Trophoblast cell (in vitro differentiated cells and primary cell): ENCODE results near the gene GPBAR1.

Source experiments
- DNase-seq, 2 donors: peaks; one replicate each; pipeline ENCODE4 v3.0.0-alpha.2; 2016
- H2AFZ ChIP-seq: 2 replicates; pipeline ENCODE4 v1.6.1; 2013; ENCODE audit warnings: low read length, moderate library complexity, mild to moderate bottlenecking; ENCODE audit not compliant: insufficient read depth, poor library complexity
- H2AK5ac ChIP-seq: 2 replicates; pipeline ENCODE4 v1.6.1; 2013; ENCODE audit warnings: mild to moderate bottlenecking, low read length
- H2BK120ac ChIP-seq: 2 replicates; pipeline ENCODE4 v1.6.1; 2013; ENCODE audit warnings: low read length, mild to moderate bottlenecking, moderate library complexity; ENCODE audit not compliant: insufficient read depth, poor library complexity
- H2BK12ac ChIP-seq: 2 replicates; pipeline ENCODE4 v1.6.1; 2013; ENCODE audit warnings: mild to moderate bottlenecking, low read length, moderate library complexity
- H2BK5ac ChIP-seq: 2 replicates; pipeline ENCODE4 v1.6.1; 2013; ENCODE audit warnings: low read length, low read depth, moderate library complexity, mild to moderate bottlenecking; ENCODE audit not compliant: poor library complexity
- H3K14ac ChIP-seq: 2 replicates; pipeline ENCODE4 v1.6.1; 2013; ENCODE audit warnings: mild to moderate bottlenecking, low read length
- H3K18ac ChIP-seq: 2 replicates; pipeline ENCODE4 v1.6.1; 2013; ENCODE audit warnings: mild to moderate bottlenecking, low read length
- H3K23ac ChIP-seq: 2 replicates; pipeline ENCODE4 v1.6.1; 2013; ENCODE audit warnings: low read length
- H3K27ac ChIP-seq: 2 replicates; pipeline ENCODE4 v1.5.1; 2013; ENCODE audit warnings: low read depth, mild to moderate bottlenecking, inconsistent platforms, low read length, moderate library complexity
- H3K27me3 ChIP-seq: 2 replicates; pipeline ENCODE4 v1.6.1; 2013; ENCODE audit warnings: inconsistent platforms, mild to moderate bottlenecking, low read length, moderate library complexity; ENCODE audit not compliant: insufficient read depth
- H3K36me3 ChIP-seq, 2 experiments: 1 replicate in 1 of 2; 2 replicates in 1 of 2; pipeline ENCODE4 v1.6.1; 2013; ENCODE audit warnings: low read length in 2 of 2, mild to moderate bottlenecking in 2 of 2, moderate library complexity in 1 of 2; ENCODE audit not compliant: insufficient read depth in 2 of 2, control insufficient read depth in 1 of 2
- H3K4ac ChIP-seq: 2 replicates; pipeline ENCODE4 v1.6.1; 2013; ENCODE audit warnings: low read depth, mild to moderate bottlenecking, low read length, moderate library complexity
- H3K4me1 ChIP-seq, 2 experiments: 1 replicate in 1 of 2; 2 replicates in 1 of 2; pipeline ENCODE4 v1.6.1; 2013; ENCODE audit warnings: low read length in 2 of 2, mild to moderate bottlenecking in 2 of 2, moderate library complexity in 1 of 2; ENCODE audit not compliant: insufficient read depth in 2 of 2, control insufficient read depth in 1 of 2
- H3K4me2 ChIP-seq: 2 replicates; pipeline ENCODE4 v1.6.1; 2013; ENCODE audit warnings: inconsistent platforms, mild to moderate bottlenecking, low read length, moderate library complexity
- H3K4me3 ChIP-seq: 2 replicates; pipeline ENCODE4 v1.5.1; 2013; ENCODE audit warnings: mild to moderate bottlenecking, low read depth, low read length, inconsistent platforms
- H3K79me1 ChIP-seq: one replicate; pipeline ENCODE4 v1.6.1; 2013; ENCODE audit warnings: low read length
- H3K79me2 ChIP-seq: 2 replicates; pipeline ENCODE4 v1.6.1; 2013; ENCODE audit warnings: low read length, mild to moderate bottlenecking; ENCODE audit not compliant: control insufficient read depth, insufficient read depth, poor library complexity
- H3K9ac ChIP-seq: 2 replicates; pipeline ENCODE4 v1.6.1; 2013; ENCODE audit warnings: mild to moderate bottlenecking, low read length
- H3K9me3 ChIP-seq: 2 replicates; pipeline ENCODE4 v1.6.1; 2013; ENCODE audit warnings: low read depth, mild to moderate bottlenecking, control low read depth, inconsistent platforms, low read length; ENCODE audit not compliant: insufficient read depth
- H4K12ac ChIP-seq: 2 replicates; pipeline ENCODE4 v1.6.1; 2013; ENCODE audit warnings: low read depth, mild to moderate bottlenecking, low read length, moderate library complexity
- H4K8ac ChIP-seq: 2 replicates; pipeline ENCODE4 v1.6.1; 2013; ENCODE audit warnings: low read depth, mild to moderate bottlenecking, low read length, moderate library complexity
- H4K91ac ChIP-seq: one replicate; pipeline ENCODE4 v1.6.1; 2013; ENCODE audit warnings: low read depth, mild to moderate bottlenecking, low read length, moderate library complexity
- WGBS: extraction: QIAGEN DNeasy Blood & Tissue Kit; methylation state at CpG from one replicate; pipeline ENCODE4 v1.1.7; 2013; ENCODE audit warnings: missing lambda C conversion rate; ENCODE audit not compliant: insufficient read length, insufficient coverage; ENCODE audit errors: extremely low coverage; 5-methylcytosine and 5-hydroxymethylcytosine counted together

Gene GPBAR1

GRCh38 chr2:218229239-218229638, 31.6 kb upstream of the GPBAR1 start:
- H3K36me3 ChIP-seq = peaks cover 29 to 52% of the 10 kb centered on the region in 2 experiments
- no peak overlapping the region for H2BK120ac ChIP-seq
- no peak overlapping the region for H3K23ac ChIP-seq
- H3K79me1 ChIP-seq = no peaks in the 10 kb centered on the region
- DNase-seq = peak; percentile 65 to 76
- no peaks in the 10 kb centered on the region for H3K79me2 ChIP-seq
- no CpG with 5 or more reads among the region's 3 CpGs for WGBS
- no peak overlapping the region for H3K4me3 ChIP-seq
- no peak overlapping the region for H2BK5ac ChIP-seq
- no peak overlapping the region for H3K4me2 ChIP-seq
- H3K9ac ChIP-seq = no peak overlapping the region
- no peak overlapping the region for H2AK5ac ChIP-seq
- no peak overlapping the region for H4K12ac ChIP-seq
- H3K27me3 ChIP-seq = no peaks in the 10 kb centered on the region
- no peak overlapping the region for H3K27ac ChIP-seq
- no peak overlapping the region for H4K91ac ChIP-seq
- H3K4me1 ChIP-seq = peaks cover 0 to 13% of the 10 kb centered on the region in 2 experiments
- no peak overlapping the region for H2BK12ac ChIP-seq
- H3K4ac ChIP-seq = no peak overlapping the region
- H2AFZ ChIP-seq = no peak overlapping the region
- no peaks in the 10 kb centered on the region for H3K9me3 ChIP-seq
- no peak overlapping the region for H4K8ac ChIP-seq
- H3K14ac ChIP-seq = no peak overlapping the region
- H3K18ac ChIP-seq = no peak overlapping the region

DNA sequence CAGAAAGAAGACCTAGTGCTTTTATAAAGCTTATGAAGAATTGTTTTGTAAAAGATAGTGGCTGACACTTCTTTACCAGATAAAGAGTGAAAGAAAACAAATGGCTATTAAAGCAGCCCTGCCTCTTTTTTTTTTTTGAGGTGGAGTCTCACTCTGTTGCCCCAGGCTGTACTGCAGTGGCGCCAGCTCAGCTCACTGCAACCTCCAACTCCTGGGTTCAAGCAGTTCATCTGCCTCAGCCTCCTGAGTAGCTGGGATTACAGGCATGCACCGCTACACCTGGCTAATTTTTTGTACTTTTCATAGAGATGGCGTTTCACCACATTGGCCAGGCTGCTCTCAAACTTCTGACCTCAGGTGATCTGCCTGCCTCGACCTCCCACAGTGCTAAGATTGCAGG, 31.0 kb upstream of the GPBAR1 start:
- Histone ChIP-seq H3K27me3 (no peaks in the 10 kb centered on the region), H3K4me1 (peaks cover 0 to 13% of the 10 kb centered on the region in 2 experiments), H3K23ac (no peak overlapping the region), H2BK5ac (no peak overlapping the region), H3K4me2 (no peak overlapping the region), H4K91ac (no peak overlapping the region), H3K14ac (no peak overlapping the region), H3K4ac (no peak overlapping the region), H3K79me1 (no peaks in the 10 kb centered on the region), H2BK120ac (no peak overlapping the region), H4K8ac (no peak overlapping the region), H3K36me3 (peaks cover 29 to 49% of the 10 kb centered on the region in 2 experiments), H2AFZ (no peak overlapping the region), H3K4me3 (no peak overlapping the region), H2AK5ac (no peak overlapping the region), H3K9me3 (no peaks in the 10 kb centered on the region), H4K12ac (no peak overlapping the region), H3K18ac (no peak overlapping the region), H3K27ac (peak overlapping the region; percentile 42), H3K79me2 (no peaks in the 10 kb centered on the region), H2BK12ac (no peak overlapping the region), H3K9ac (no peak overlapping the region)
- peak; percentile 39 to 60 for DNase-seq
- no CpG with 5 or more reads among the region's 4 CpGs for WGBS

- no peak overlapping the region for H3K4me3 ChIP-seq
- H2AFZ ChIP-seq = no peak overlapping the region
- no peak overlapping the region for H3K9ac ChIP-seq
- no peaks in the 10 kb centered on the region for H3K79me2 ChIP-seq
- no peaks in the 10 kb centered on the region for H3K9me3 ChIP-seq
- no peak overlapping the region for H3K14ac ChIP-seq
- H3K18ac ChIP-seq = no peak overlapping the region
- no peak overlapping the region for H2BK5ac ChIP-seq
- H3K4ac ChIP-seq = no peak overlapping the region
- H3K4me1 ChIP-seq = peaks cover 0 to 13% of the 10 kb centered on the region in 2 experiments
- no CpG with 5 or more reads among the region's 1 CpG for WGBS
- no peaks in the 10 kb centered on the region for H3K27me3 ChIP-seq
- DNase-seq = peak in 1 of 2 donors; percentile 42
- no peak overlapping the region for H4K91ac ChIP-seq
- no peak overlapping the region for H2BK120ac ChIP-seq
- no peak overlapping the region for H2BK12ac ChIP-seq
- no peak overlapping the region for H2AK5ac ChIP-seq
- H3K4me2 ChIP-seq = no peak overlapping the region
- no peak overlapping the region for H4K12ac ChIP-seq
- H3K36me3 ChIP-seq = peaks cover 35 to 55% of the 10 kb centered on the region in 2 experiments
- no peak overlapping the region for H4K8ac ChIP-seq
- H3K23ac ChIP-seq = no peak overlapping the region
- no peak overlapping the region for H3K27ac ChIP-seq
- H3K79me1 ChIP-seq = no peaks in the 10 kb centered on the region
These were observed 29.9 kb upstream of the GPBAR1 start for GRCh38 chr2:218230882-218231281.

- Histone ChIP-seq H2BK120ac (no peak overlapping the region), H2AK5ac (no peak overlapping the region), H4K12ac (no peak overlapping the region), H3K27ac (no peak overlapping the region), H3K36me3 (peaks cover 38 to 61% of the 10 kb centered on the region in 2 experiments), H3K18ac (no peak overlapping the region), H3K23ac (no peak overlapping the region), H3K14ac (no peak overlapping the region), H3K27me3 (no peaks in the 10 kb centered on the region), H4K91ac (no peak overlapping the region), H4K8ac (no peak overlapping the region), H3K79me1 (no peaks in the 10 kb centered on the region), H2BK5ac (no peak overlapping the region), H3K9me3 (no peaks in the 10 kb centered on the region), H3K4me2 (no peak overlapping the region), H3K4ac (no peak overlapping the region), H3K79me2 (no peaks in the 10 kb centered on the region), H3K9ac (no peak overlapping the region), H3K4me3 (no peak overlapping the region), H2AFZ (no peak overlapping the region), H2BK12ac (no peak overlapping the region), H3K4me1 (peaks cover 0 to 12% of the 10 kb centered on the region in 2 experiments)
- DNase-seq = no peak
- no CpG with 5 or more reads among the region's 4 CpGs for WGBS
These were observed 27.3 kb upstream of the GPBAR1 start for GRCh38 chr2:218233543-218233942.
